Measurements from ENCODE around the gene KLHL17.
A peak's percentile ranks its signal among the peaks of the same experiment; 100 is the strongest.

The KLHL17 gene

GRCh38 chr1:960363-961131, at the start of gene KLHL17:
Gene KLHL17 (plus strand): TSS chr1:960584. CDS start chr1:960694, 110 bp downstream.
- DNase-seq, result peak; percentile 84

- peak; percentile 24 for DNase-seq
These were observed 49.3 kb upstream of the KLHL17 start for GRCh38 chr1:910881-911721.

- DNase-seq, result peak; percentile 23
These were observed 48.3 kb upstream of the KLHL17 start for GRCh38 chr1:911875-912739.

GRCh38 chr1:912740-913301, 47.6 kb upstream of the KLHL17 start:
- peak; percentile 35 for DNase-seq

GRCh38 chr1:913491-914130, 46.8 kb upstream of the KLHL17 start:
- peak; percentile 22 for DNase-seq

GRCh38 chr1:914131-914890, 46.1 kb upstream of the KLHL17 start:
- DNase-seq, result peak; percentile 22

GRCh38 chr1:914891-915280, 45.5 kb upstream of the KLHL17 start:
- DNase-seq, result peak; percentile 12

GRCh38 chr1:915295-916172, 44.9 kb upstream of the KLHL17 start:
- peak; percentile 9 for DNase-seq

- DNase-seq, result peak; percentile 24
These were observed 44.0 kb upstream of the KLHL17 start for GRCh38 chr1:916173-917075.

- peak; percentile 25 for DNase-seq
These were observed 43.3 kb upstream of the KLHL17 start for GRCh38 chr1:917076-917459.

- DNase-seq, result peak; percentile 27
These were observed 42.8 kb upstream of the KLHL17 start for GRCh38 chr1:917466-918091.

- no peak for DNase-seq
These were observed 42.0 kb upstream of the KLHL17 start for GRCh38 chr1:918353-918752.

GRCh38 chr1:918843-919242, 41.5 kb upstream of the KLHL17 start:
- DNase-seq, result no peak

- DNase-seq, result no peak
These were observed 41.0 kb upstream of the KLHL17 start for GRCh38 chr1:919271-919872.

- DNase-seq, result no peak
These were observed 40.4 kb upstream of the KLHL17 start for GRCh38 chr1:920010-920409.

GRCh38 chr1:920521-920920, 39.9 kb upstream of the KLHL17 start:
- no peak for DNase-seq

GRCh38 chr1:921011-921837, 39.2 kb upstream of the KLHL17 start:
- DNase-seq, result peak; percentile 87
